Activated CD4-positive, alpha-beta T cell treated with anti-CD3 and anti-CD28 coated beads, Interleukin-2, amount 50 U/mL, for 48 hours (primary cell): ENCODE data around the gene HUS1.
"Not testable (repeated sequence)": the region's sequence is repeated elsewhere in the genome, so short reads cannot be mapped to it uniquely, and the experiment has no call there.

Experiments used
- DNase-seq, 2 experiments: peaks; one replicate each; pipeline ENCODE4 v3.0.0-alpha.2; 2020

HUS1 gene

GRCh38 chr7:47979145-47979831 lies at the start of gene HUS1:
TSS of gene HUS1 (minus strand) at chr7:47979615. CDS start at chr7:47979519, 96 bp downstream.
- peak; percentile 96 to 97 for DNase-seq

- DNase-seq = no peak
Observed at GRCh38 chr7:48028938-48029337, 49.5 kb upstream of the HUS1 start, which contains the start of gene SUN3. TSS of gene SUN3 (minus strand) at chr7:48029107. CDS start at chr7:48028938, 169 bp downstream.

DNA sequence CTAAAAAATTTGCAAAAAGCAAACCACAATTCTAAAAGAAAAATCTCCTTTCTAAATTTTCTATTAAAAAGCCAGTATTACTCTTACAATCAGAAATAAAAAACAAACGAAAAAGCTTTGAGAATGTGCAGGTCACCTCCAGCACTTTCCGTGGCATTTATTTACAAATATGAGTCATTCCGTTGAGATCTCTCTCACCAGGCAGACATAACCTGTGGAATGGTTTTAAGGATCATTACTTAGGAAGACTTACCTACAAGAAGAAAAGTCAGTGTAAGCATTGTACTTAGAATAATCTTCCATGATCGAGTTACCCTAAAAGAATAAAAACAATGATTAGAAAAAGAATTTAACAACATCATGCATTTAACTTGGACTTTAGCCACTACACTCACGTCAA lies 46.2 kb upstream of the HUS1 start:
- DNase-seq = no peak

DNA sequence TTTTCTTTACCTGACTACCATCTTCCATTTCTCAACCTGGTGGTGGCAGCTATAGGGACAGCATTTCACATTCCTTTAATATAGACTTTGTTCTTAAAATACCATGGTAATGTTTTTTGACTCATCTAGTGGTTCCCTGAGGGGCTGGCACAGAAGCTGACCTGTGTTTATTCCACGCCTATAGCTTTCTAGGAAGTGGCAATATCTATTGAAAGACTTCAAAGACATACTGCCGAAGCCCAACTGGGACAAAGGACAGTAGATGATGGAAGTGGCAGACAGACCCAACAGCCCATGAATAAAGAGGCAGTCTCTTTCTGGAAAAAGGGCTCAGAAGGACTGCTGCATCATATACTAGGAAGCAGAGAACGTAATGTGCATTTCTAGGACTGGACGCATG lies 38.3 kb upstream of the HUS1 start:
- DNase-seq = no peak

- no peak for DNase-seq
Observed at GRCh38 chr7:48016641-48017040, 37.2 kb upstream of the HUS1 start.

DNA sequence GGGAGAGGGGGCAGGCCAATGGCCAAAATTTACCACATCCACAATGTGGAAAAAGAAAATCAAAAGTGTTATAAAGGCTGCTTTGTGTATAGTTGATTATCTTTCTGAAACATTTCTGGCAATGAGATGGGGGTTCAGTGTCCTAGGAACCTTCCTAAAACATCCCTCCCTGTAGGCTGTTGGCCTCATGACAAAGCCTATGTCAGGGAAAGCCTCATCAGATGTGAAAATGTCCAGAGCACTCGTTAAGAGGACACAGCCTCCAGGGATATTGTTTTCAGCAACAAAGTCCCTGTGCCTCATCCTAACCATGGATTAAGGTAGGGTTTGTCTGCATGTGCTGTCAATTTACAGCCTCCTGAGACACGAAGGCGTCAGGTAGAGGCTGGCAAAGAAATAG lies 32.5 kb upstream of the HUS1 start:
- no peak for DNase-seq

GRCh38 chr7:48011323-48011722 lies 31.9 kb upstream of the HUS1 start:
- no peak for DNase-seq

- no peak for DNase-seq
Observed at GRCh38 chr7:48009954-48010353, 30.5 kb upstream of the HUS1 start.

- DNase-seq = no peak
Observed at GRCh38 chr7:48009257-48009656, 29.8 kb upstream of the HUS1 start.

- no peak for DNase-seq
Observed at GRCh38 chr7:48006866-48007265, 27.5 kb upstream of the HUS1 start.

- no peak for DNase-seq
Observed at GRCh38 chr7:48004638-48005037, 25.2 kb upstream of the HUS1 start.

- DNase-seq = no peak
Observed at GRCh38 chr7:48004032-48004431, 24.6 kb upstream of the HUS1 start.

GRCh38 chr7:48000164-48000563 lies 20.7 kb upstream of the HUS1 start:
- DNase-seq = not testable (repeated sequence)

- DNase-seq = no peak
Observed at GRCh38 chr7:47999413-47999812, 20.0 kb upstream of the HUS1 start.

GRCh38 chr7:47992446-47992845 lies 13.0 kb upstream of the HUS1 start:
- DNase-seq = no peak

GRCh38 chr7:47991741-47992311 lies 12.4 kb upstream of the HUS1 start:
- peak; percentile 89 to 90 for DNase-seq

GRCh38 chr7:47991270-47991669 lies 11.9 kb upstream of the HUS1 start:
- DNase-seq = no peak

DNA sequence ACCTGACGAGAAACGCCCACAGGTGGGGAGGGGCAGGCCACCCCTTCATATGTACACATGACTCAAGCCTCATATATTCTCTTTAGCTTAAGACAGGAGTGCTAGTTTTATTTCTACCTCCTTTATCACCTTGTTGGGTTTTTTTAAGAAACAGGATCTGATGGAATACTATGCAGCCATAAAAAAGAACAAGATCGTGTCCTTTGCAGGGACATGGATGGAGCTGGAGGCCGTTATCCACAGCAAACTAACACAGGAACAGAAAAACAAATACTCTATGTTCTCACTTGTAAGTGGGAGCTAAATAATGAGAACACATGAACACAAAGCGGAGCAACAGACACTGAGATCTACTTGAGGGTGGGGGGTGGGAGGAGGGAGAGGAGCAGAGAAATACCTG lies 11.2 kb upstream of the HUS1 start:
- DNase-seq = no peak

- DNase-seq = not testable (repeated sequence)
Observed at GRCh38 chr7:47989607-47990400, 10.4 kb upstream of the HUS1 start.

- no peak for DNase-seq
Observed at GRCh38 chr7:47988496-47989386, 9.3 kb upstream of the HUS1 start.

- no peak for DNase-seq
Observed at GRCh38 chr7:47982610-47983009, 3.2 kb upstream of the HUS1 start.

DNA sequence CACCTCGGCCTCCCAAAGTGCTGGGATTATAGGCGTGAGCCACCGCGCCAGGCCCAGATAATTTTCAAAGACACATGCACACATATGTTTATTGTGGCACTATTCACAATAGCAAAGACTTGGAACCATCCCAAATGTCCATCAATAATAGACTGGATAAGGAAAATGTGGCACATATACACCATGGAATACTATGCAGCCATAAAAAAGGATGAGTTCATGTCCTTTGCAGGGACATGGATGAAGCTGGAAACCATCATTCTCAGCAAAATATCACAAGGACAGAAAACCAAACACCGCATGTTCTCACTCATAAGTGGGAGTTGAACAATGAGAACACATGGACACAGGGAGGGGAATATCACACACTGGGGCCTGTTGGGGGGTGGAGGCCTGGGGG lies 1.2 kb upstream of the HUS1 start:
- DNase-seq = not testable (repeated sequence)

DNA sequence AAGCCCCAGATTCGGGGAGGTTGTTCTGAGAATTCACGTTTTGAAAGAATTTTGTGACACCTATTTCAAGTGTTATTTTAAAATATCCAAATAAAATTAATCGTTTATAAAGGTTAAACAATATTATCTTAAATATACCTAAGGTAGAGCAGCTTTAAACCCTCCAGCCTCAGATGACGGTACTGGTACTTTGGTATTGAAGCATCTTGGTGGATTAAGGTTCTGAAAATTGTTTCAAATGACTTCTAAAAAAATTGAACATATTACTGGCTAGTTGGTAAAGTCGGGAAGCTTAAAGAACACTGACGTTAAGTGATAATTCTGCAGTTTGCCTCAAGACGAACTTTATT lies 392 bp upstream of the HUS1 start:
- no peak for DNase-seq
